IPS DF 4.7 (cell line): ENCODE measurements around the gene UGP2.

Experiments used
- DNase-seq: peaks from one replicate; pipeline ENCODE4 v3.0.0-alpha.2; 2013; ENCODE audit warnings: low spot score; ENCODE audit errors: extremely low read depth

UGP2 gene

DNA sequence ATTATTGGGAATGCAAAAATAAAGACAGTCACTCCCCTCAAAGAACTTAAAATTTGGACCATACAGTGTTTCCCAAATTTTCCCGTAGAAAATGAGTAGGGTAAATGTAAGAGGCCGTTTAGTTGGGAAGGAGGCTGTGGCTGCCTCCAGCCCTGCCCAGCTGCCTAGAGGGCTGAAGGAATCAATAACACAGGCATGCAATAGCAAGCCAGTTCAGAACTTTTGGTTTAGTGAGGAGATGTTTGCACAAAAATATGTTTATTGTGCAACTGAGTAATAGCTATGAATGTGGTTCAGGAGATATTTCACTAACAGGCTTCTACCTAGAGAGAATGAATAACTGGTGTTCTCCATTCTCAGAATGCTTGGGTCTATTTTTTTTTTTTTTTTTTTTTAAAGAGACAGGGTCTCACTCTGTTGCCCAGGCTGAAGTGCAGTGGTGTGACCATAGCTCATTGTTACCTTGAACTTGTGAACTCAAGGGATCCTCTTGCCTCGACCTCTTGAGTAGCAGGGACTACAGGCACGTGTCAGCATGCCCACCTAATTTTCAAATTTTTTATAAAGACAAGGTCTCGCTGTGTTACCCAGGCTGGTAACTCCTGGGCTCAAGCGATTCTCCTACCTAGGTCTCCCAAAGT, 23.6 kb downstream of the UGP2 start:
- no peak for DNase-seq

DNA sequence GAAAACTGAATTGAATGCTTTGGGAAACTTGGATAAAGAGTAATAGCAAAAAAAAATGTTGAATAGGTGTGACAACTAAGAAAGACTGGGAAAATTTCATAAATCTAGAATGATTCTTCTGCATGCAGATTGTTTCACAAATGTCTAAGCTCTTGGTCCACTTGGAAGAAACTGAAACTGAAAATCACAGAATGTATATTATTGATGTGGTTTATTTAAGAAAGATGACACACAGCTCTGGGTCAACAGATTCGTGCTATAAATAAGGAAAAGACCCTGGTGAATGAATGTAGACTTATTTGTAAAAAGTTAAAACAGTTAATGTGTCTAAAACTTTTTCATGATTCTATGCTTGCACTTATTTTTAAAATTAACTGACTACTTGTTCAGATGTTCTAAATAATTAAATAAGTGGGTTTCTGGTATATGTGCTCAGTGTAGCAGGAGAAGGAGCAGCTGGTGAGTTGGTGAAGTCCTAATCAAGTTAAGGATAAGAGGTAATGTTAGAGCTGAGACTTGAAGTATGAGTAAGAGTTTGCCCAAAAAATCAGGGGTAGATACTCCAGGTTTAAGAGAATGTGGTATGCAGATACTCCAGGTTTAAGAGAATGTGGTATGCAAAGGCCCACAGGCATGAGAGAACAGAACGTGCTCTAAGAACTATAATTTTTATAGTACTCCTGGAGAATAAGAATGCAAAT, 24.5 kb downstream of the UGP2 start:
- no peak for DNase-seq

DNA sequence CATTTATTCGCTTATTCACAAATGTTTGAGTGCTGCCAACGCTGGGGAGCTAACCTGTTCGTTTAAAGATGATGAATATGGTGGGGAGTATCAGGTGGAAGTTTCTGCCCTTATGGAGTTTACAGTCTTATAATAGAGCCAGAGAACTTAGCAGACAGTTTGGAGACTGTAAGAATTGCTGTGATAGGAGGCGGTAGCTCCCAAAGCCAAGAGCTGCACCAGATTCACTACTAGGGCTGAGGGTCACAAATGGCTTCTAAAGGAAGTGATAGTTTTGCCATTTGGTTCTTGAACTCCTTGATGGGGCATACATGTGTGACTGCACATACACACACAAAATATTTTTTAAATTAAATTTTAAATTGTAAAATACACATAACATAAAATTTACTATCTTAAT, 29.0 kb downstream of the UGP2 start:
- DNase-seq = no peak

DNA sequence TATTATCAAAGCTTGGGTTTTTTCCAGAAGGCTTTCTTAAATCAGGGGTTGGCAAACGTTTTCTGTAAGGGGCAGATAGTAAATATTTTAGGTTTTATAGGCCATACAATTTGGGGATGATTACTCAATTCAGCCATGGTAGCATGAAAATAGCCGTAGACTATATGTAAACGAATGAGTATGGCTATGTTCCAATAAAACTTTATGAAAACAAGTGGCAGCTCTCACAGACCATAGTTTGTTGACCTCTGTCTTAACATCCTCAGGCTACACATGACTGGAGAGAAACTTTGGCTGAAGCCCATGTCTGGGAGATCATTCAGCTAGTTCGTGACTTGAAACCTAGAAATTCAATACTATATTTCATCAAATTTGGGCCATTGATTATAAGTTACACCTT, 30.2 kb downstream of the UGP2 start:
- no peak for DNase-seq

DNA sequence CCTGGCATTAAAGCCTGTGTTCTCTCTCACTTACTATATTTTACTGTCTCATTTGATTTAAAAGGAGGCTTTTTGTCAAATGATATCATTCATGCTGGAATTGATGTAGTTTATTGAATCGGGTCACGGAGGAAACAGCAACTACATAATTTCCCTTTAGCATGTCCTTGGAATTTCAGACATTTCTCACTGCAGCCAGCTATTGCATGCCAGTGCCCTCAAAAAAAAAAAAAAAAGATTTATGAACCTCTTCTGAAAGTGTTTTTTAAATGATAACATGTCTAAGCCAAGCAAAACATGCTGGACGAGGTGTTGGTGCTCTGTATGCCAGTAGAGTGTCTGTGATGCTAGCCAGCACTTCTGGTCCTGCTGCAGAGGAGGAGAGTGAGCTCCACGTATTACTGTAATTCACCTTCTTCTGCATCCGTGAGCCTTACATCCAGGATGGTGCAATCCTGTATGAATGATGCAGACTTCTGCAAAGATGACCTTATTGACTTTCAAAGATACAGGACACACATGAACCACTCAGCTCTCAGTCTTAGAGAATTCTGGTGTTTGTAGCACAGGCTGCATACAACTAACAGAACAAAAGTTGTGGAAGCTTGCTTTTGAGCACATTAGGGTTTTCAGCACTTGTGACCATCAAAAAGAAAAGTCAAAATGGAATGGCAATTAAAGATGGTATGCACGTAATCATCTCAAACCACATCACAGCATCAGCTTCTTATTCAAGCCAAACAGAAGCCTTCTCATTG, 31.1 kb downstream of the UGP2 start:
- no peak for DNase-seq

DNA sequence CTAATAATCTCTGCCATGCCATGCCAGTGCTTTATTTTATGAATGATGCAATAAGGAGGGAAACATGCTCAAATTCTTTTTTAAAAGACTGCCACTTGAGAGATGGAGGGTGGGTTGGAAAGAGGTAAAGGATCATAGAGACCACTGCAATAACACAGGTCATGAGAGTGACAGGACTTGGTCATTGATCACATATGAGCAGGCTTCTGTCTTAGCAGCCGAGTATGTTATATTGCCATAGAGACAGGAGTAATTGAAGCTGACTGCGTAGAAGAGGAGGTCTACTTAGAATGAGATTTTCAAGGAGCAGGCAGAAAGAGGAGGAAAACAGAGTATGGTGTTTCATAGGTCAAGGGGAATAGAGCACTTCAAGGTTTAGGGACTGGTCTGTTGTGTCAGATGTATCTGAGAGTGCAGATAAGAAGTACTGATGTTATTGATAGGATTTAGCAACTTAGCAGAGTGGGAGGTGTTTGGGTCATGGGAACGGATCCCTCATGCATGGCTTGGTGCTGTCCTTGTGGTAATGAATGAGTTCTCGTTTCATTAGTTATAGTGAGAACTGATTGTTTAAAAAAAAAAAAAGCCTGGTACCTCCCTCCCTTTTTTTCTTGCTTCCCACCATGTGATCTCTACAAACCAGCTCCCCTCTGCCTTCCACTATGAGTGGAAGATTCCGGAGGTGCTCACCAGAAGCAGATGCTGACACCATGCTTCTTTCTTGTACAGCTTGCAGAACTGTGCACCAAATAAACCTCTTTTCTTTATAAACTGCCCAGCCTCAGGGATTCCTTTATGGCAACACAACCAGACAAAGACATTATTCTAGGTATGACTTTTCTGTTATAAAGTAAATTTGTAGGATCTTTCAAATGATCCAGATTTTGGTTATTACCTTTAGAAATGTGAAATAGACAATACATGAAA, 32.8 kb downstream of the UGP2 start:
- no peak for DNase-seq

DNA sequence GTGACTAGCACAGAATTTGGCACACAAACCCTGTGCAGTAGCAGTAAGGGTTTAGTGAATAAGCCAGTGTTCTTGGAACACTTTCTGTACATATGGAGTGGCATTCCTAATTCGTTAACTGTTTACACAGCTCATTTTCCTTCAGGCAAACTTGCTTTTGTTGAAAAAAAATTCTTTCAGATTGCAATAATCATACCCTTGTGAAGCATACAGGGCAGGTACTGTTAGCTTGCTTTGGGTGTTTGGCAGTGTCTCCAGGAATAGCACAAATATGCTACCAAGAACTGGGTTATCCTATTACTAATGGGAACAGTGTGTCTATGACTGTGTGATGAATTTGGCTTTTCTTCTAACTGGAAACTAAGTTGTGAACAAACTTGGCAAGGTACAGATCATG, 33.4 kb downstream of the UGP2 start:
- no peak for DNase-seq

DNA sequence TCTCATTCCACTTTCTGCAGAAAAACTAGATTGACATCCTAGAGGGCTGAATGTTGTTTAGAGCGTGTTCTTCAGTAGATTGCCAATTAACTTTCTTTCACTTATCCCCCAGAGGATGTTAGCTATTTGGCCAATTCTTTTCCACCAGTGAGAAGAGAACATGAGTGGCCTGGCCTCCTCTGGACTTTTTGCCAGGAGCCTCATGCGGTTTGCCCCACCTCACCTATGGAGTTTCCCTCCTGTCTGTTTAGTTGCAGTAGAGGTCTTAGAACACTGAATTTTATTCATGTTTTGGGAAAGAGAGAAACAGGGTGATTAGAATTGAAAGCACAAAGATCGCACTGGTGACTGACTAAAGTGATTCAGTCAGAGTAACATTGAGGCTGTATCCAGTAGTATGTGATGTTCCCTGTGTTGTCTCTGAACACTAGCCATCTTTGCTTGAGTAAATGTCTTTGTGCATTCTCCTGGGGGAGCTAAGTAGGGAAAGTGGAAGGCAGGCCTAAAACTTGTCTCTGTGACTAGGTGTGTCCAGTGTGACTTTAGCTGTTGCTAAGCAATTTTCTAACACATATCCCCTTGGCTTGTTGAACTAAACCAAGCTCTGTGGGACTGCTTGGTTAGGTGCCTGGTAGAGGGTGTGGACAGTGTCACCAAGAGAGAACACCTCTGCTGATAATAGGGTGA, 34.0 kb downstream of the UGP2 start:
- no peak for DNase-seq

DNA sequence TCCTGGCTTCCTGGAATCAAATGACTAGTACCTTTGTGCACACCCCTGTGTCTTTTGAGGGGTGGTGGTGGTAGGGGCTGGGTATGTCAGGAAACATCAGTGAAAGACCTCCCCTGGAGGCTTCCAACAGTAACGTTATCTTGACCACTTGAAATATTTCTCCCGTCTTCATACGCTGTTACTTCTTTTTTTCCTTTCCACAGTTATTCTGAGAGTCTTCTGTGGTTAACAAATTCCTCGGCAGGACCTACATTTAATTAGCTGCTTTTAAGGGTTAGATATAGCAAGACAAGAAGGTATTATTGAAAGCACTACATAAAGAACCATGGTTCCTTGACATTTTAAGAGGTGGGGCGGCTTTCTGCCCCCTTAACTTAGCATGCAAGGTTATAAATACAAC, 34.6 kb downstream of the UGP2 start:
- DNase-seq = no peak

DNA sequence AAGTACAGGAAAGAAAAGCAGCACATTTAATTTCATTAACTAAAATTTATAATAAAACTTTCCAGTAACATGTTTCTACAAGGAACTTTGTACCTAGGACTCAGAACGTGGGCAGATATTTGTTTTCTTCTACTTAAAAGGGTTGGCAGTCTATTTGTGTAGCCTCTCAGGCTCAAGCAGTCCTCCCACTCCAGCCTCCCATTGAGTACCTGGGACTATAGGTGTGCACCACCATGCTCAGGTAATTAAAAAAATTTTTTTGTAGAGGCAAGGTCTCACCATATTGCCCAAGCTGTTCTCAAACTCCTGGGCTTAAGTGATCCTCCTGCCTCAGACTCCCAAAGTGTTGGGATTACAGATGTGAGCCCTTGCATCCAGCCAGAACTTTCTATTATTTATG, 36.8 kb downstream of the UGP2 start:
- no peak for DNase-seq

DNA sequence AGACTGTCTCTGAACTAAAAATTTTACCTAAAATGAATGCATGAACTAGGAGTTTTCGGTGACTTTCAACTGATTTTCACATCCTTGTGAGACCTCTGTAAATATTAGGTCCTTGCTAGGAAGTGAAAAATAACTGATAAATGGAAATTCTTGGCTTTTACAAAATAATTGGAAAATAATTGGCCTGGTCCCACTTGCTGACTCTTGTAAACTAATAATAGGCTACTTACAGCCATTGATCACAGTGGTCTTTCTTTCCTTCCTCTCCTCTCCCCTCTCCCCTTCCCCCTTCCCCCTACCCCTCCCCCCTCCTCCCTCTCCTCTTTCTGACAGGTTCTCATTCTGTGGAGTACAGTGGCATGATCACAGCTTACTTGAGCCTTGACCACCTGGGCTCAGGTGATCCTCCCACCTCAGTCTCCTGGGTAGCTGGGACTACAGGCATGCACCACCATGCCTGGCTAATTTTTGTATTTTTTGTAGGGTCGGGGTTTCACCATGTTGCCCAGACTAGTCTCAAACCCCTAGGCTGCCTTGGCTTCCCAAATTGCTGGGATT, 38.3 kb downstream of the UGP2 start:
- no peak for DNase-seq

DNA sequence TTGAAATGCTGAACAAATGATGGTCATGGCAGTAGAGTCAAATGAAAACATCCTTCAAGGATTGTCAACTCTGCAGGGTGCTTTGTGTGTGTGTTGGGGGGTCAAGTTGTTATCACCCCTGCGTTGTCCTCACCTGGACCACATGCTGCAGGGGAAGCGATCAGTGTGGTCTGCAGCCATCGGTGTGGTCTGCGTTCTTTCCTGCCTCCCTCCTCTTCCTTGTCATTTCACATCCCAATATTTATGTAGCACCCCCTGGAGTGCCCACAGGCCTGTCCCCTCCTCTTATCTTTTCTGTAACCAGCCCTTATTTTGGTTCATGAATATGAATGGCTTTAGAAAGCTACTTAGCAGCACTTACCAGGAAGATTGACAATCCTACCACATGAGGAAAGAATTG, 38.9 kb downstream of the UGP2 start:
- DNase-seq = no peak

DNA sequence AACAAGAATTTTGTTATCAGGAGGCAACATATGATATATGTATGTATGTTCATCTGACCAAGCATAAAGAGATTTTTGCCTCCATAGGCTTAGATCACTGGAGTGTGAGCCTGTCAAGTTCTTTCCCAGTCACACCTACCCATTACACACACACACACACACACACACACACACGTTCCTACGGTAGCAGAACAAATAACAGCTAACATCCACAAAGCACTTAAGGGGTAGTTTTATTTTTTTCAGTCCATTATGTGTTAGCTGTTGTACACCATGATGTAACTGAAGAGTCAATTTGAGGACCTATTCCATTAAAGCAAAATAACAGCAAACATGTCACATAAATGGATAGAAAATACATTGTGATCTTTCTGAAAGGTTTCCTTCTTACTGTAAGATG, 39.5 kb downstream of the UGP2 start:
- DNase-seq = no peak

DNA sequence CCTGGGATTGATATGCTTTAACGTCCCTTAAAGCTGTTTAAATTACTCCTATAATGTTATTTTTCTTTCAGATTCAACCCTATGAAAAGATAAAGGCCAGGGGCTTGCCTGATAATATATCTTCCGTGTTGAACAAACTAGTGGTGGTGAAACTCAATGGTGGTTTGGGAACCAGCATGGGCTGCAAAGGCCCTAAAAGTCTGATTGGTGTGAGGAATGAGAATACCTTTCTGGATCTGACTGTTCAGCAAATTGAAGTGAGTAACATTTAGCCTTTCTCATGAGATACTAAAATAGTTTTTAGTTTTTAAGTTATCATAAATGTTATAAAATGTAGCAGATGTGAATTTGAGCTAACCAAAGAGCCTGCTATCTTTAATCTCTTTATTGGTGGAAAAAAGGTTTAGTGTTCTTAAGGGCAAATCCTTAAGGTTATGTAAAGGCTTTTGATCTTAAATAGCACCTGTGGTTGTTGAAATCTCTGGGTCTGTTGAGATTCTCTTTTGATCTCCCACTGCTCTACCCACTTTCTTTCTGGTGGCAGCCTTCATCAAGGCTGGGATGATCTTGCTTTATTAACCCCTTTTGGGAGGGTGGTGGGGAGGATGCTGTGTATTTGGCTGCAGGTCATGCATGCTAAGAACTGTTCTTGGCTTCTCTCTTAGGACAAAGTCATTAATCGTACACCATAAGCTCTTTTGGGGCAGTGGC, 40.9 kb downstream of the UGP2 start:
- DNase-seq = no peak

DNA sequence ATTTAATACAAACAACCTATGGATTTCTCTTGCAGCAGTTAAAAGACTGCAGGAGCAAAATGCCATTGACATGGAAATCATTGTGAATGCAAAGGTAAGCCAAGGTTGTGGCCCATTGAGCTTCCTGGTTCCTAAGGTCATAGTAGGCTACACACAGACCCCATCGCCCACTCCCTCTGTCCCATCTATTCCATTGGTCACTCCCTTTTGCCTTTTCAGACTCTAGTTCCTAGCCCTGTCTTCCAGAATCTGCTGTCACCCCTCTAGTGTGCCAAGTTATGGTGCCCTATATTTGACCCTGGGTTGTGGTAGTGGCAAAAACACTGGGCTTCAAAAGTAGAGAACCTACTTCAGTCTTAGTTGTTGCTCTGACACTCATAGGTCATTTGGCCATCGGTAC, 44.7 kb downstream of the UGP2 start:
- DNase-seq = no peak

DNA sequence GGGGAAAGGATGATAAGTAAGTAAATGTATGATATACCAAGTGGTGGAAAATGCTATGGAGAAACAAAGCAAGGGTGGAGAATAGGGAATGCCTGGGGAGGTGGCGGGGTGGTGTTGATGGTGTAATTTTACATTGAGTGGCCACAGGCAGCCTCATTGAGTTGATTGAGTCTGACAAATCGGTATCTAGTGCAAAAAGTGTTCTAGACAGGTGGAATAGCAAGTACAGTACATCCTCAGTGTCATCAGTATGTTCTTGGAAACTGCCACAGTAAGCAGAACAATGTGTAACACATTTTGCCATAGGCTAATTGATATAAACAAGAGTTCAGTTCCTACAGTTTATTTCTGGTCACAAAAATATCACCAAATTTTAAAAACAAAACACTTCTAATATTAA, 46.4 kb downstream of the UGP2 start:
- DNase-seq = no peak

DNA sequence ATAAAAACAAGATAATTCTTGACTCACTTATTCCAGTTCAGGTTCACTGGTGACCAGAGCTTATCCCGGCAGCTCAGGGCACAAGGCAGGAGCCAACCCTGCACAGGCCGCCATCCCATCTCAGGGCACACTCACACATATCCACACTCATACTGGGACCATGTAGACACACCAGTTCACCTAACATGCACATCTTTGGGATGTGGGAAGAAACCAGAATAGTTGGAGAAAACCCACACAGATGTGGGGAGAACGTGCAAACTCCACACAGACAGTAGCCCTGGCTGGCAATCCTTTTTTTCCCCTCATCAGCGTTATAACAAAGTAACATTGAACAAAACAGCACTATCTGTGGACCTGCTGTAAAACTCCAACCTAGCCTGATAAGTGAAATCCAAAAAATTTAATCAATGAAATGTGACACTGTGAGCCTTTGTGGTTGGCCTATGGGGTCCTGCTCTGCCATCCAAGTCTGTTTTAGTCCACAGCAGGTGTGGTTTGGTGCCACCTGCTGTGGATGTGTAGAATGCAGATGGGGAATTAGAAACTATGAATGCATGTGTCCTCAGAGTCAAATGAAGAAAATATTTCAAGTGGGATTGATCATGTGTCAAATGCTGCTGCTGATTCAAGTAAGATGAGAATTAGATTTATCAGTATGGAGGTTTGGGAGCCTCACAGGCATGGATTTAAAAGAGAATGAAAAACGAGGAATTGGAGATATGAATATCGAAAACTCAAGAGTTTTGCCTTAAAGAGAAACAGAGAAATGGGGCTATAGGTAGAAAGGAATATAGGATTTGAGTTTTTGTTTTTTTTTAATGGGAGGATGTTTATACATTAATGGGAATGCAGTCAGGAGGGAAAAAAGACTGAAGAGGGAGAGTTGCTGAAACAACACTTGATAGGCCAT, 47.0 kb downstream of the UGP2 start:
- no peak for DNase-seq

DNA sequence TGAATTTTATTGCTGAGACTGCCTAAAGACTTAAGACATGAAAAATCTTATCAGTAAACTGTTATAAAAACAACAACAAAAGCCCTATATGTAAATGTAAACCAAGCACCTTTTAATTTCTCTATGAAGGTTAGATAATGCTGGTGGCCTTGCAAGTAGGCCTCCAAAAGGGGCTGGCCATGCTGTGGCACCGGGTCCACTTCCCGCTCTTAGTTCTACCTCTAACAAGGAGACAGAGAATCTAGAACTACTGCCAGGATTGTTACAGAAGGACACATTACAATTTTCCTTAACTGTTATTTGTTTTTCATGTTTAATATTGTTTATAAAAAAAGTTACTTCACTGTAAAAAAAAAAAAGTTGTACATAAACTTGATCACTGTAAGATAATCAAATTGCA, 49.0 kb downstream of the UGP2 start:
- no peak for DNase-seq

DNA sequence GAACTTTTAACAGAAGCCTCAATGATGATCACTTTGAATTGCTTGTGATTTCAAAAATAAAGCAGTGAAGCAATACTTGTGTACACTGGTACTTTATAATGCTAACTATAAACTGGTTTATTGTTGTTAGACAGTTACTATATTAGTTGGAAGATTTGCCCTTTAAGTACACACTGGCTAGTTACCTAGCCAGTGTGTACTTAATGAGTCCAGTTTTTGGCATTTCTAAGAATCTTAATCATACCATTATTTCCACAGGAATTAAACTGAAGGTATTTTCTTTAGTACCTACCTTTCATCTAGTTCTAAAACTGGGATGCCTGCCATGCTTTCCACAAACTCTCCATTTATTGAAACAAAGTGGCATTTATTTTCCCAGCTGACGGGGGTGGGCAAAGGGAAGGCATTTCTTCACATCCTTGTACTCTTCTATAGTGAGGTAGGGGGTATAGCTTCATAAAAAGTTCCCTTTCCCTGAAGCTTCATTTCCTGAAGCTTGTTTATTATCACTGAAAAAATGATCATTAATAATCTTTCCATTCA, 49.9 kb downstream of the UGP2 start:
- no peak for DNase-seq
